Measurements from ENCODE around the gene JMJD1C. TPM values are rescaled to one million over a fixed set of nuclear protein-coding genes. Genes with fewer than 3 reads are reported as not detected.

The JMJD1C gene
- total RNA-seq, 1 experiment from 2014 or later, result 62.5 TPM

- no peak for DNase-seq (ENCODE audit: low read depth in 1 of 2, low spot score in 2 of 2)
- Histone ChIP-seq H3K27ac (no peak overlapping the region), H3K4me1 (replicated peaks) (0 out of 2 replicates have a peak, but pooled peaks cover 8% of the 10 kb centered on the region), H3K27me3 (replicated peaks) (no peaks in the 10 kb centered on the region), H3K9me3 (replicated peaks) (no peaks in the 10 kb centered on the region), H3K4me3 (no peak overlapping the region), H3K36me3 (no peaks in the 10 kb centered on the region; the same call in 1 of the 2 replicates)
These were observed 128.1 kb downstream of the JMJD1C start for GRCh38 chr10:63337455-63338251.

- H3K27ac ChIP-seq, result no peak overlapping the region
- no peaks in the 10 kb centered on the region for H3K27me3 ChIP-seq (replicated peaks)
- no peaks in the 10 kb centered on the region for H3K9me3 ChIP-seq (replicated peaks)
- H3K36me3 ChIP-seq, result no peaks in the 10 kb centered on the region
- H3K4me1 ChIP-seq (replicated peaks), result no peaks in the 10 kb centered on the region
- no peak for DNase-seq (ENCODE audit: low read depth in 1 of 2, low spot score in 2 of 2)
- H3K4me3 ChIP-seq, result no peak overlapping the region
These were observed 134.2 kb downstream of the JMJD1C start for GRCh38 chr10:63331586-63331985.

GRCh38 chr10:63324495-63324854, 141.3 kb downstream of the JMJD1C start:
- Histone ChIP-seq H3K27me3 (replicated peaks) (no peaks in the 10 kb centered on the region), H3K9me3 (replicated peaks) (no peaks in the 10 kb centered on the region), H3K4me3 (no peak overlapping the region), H3K4me1 (replicated peaks) (no peaks in the 10 kb centered on the region), H3K36me3 (peaks cover 8% of the 10 kb centered on the region; the same call in 1 of the 2 replicates), H3K27ac (no peak overlapping the region)
- no peak for DNase-seq (ENCODE audit: low read depth in 1 of 2, low spot score in 2 of 2)

GRCh38 chr10:63323701-63324494, 141.9 kb downstream of the JMJD1C start:
- no peaks in the 10 kb centered on the region for H3K4me1 ChIP-seq (replicated peaks)
- no peaks in the 10 kb centered on the region for H3K9me3 ChIP-seq (replicated peaks)
- H3K36me3 ChIP-seq, result peaks cover 8% of the 10 kb centered on the region; the same call in 1 of the 2 replicates
- DNase-seq (ENCODE audit: low read depth in 1 of 2, low spot score in 2 of 2), result no peak
- no peak overlapping the region for H3K4me3 ChIP-seq
- H3K27ac ChIP-seq, result no peak overlapping the region
- H3K27me3 ChIP-seq (replicated peaks), result no peaks in the 10 kb centered on the region

GRCh38 chr10:63320683-63321082, 145.1 kb downstream of the JMJD1C start:
- DNase-seq (ENCODE audit: low read depth in 1 of 2, low spot score in 2 of 2), result no peak
- no peaks in the 10 kb centered on the region for H3K27me3 ChIP-seq (replicated peaks)
- no peak overlapping the region for H3K27ac ChIP-seq
- no peaks in the 10 kb centered on the region for H3K4me1 ChIP-seq (replicated peaks)
- H3K36me3 ChIP-seq, result peaks cover 8% of the 10 kb centered on the region; the same call in 1 of the 2 replicates
- H3K4me3 ChIP-seq, result no peak overlapping the region
- no peaks in the 10 kb centered on the region for H3K9me3 ChIP-seq (replicated peaks)

GRCh38 chr10:63319231-63319630, 146.5 kb downstream of the JMJD1C start:
- Histone ChIP-seq H3K27ac (no peak overlapping the region), H3K4me1 (replicated peaks) (no peaks in the 10 kb centered on the region), H3K9me3 (replicated peaks) (no peaks in the 10 kb centered on the region), H3K27me3 (replicated peaks) (no peaks in the 10 kb centered on the region), H3K36me3 (peaks cover 8% of the 10 kb centered on the region; the same call in 1 of the 2 replicates), H3K4me3 (no peak overlapping the region)
- no peak for DNase-seq (ENCODE audit: low read depth in 1 of 2, low spot score in 2 of 2)

- Histone ChIP-seq H3K27me3 (replicated peaks) (no peaks in the 10 kb centered on the region), H3K4me3 (no peak overlapping the region), H3K9me3 (replicated peaks) (no peaks in the 10 kb centered on the region), H3K4me1 (replicated peaks) (no peaks in the 10 kb centered on the region), H3K36me3 (peaks cover 11% of the 10 kb centered on the region; the same call in 1 of the 2 replicates), H3K27ac (no peak overlapping the region)
- no peak for DNase-seq (ENCODE audit: low read depth in 1 of 2, low spot score in 2 of 2)
These were observed 147.3 kb downstream of the JMJD1C start for GRCh38 chr10:63318491-63318890.

GRCh38 chr10:63314020-63314419, 151.8 kb downstream of the JMJD1C start:
- no peak for DNase-seq (ENCODE audit: low read depth in 1 of 2, low spot score in 2 of 2)
- no peak overlapping the region for H3K4me3 ChIP-seq
- H3K36me3 ChIP-seq, result 0 out of 2 replicates have a peak, but pooled peaks cover 3% of the 10 kb centered on the region
- no peak overlapping the region for H3K27ac ChIP-seq
- H3K4me1 ChIP-seq (replicated peaks), result no peaks in the 10 kb centered on the region
- no peaks in the 10 kb centered on the region for H3K9me3 ChIP-seq (replicated peaks)
- H3K27me3 ChIP-seq (replicated peaks), result no peaks in the 10 kb centered on the region

- Histone ChIP-seq H3K4me1 (replicated peaks) (no peaks in the 10 kb centered on the region), H3K27ac (no peak overlapping the region), H3K9me3 (replicated peaks) (no peaks in the 10 kb centered on the region), H3K36me3 (0 out of 2 replicates have a peak, but pooled peaks cover 3% of the 10 kb centered on the region), H3K4me3 (no peak overlapping the region), H3K27me3 (replicated peaks) (no peaks in the 10 kb centered on the region)
- no peak for DNase-seq (ENCODE audit: low read depth in 1 of 2, low spot score in 2 of 2)
These were observed 152.6 kb downstream of the JMJD1C start for GRCh38 chr10:63313066-63313717.

- no peaks in the 10 kb centered on the region for H3K36me3 ChIP-seq
- H3K4me3 ChIP-seq, result no peak overlapping the region
- no peaks in the 10 kb centered on the region for H3K4me1 ChIP-seq (replicated peaks)
- H3K27ac ChIP-seq, result no peak overlapping the region
- H3K27me3 ChIP-seq (replicated peaks), result no peaks in the 10 kb centered on the region
- DNase-seq (ENCODE audit: low read depth in 1 of 2, low spot score in 2 of 2), result no peak
- no peaks in the 10 kb centered on the region for H3K9me3 ChIP-seq (replicated peaks)
These were observed 157.1 kb downstream of the JMJD1C start for GRCh38 chr10:63308628-63309027.

- Histone ChIP-seq H3K27me3 (replicated peaks) (no peaks in the 10 kb centered on the region), H3K27ac (no peak overlapping the region), H3K9me3 (replicated peaks) (no peaks in the 10 kb centered on the region), H3K36me3 (no peaks in the 10 kb centered on the region), H3K4me3 (no peak overlapping the region), H3K4me1 (replicated peaks) (no peaks in the 10 kb centered on the region)
- no peak for DNase-seq (ENCODE audit: low read depth in 1 of 2, low spot score in 2 of 2)
These were observed 161.6 kb downstream of the JMJD1C start for GRCh38 chr10:63304146-63304545.

GRCh38 chr10:63300801-63301200, 165.0 kb downstream of the JMJD1C start:
- DNase-seq (ENCODE audit: low read depth in 1 of 2, low spot score in 2 of 2), result no peak
- no peaks in the 10 kb centered on the region for H3K36me3 ChIP-seq
- H3K9me3 ChIP-seq (replicated peaks), result no peaks in the 10 kb centered on the region
- H3K27me3 ChIP-seq (replicated peaks), result no peaks in the 10 kb centered on the region
- H3K27ac ChIP-seq, result no peak overlapping the region
- H3K4me3 ChIP-seq, result no peak overlapping the region
- no peaks in the 10 kb centered on the region for H3K4me1 ChIP-seq (replicated peaks)

GRCh38 chr10:63297941-63298340, 167.8 kb downstream of the JMJD1C start:
- no peak overlapping the region for H3K27ac ChIP-seq
- no peak for DNase-seq (ENCODE audit: low read depth in 1 of 2, low spot score in 2 of 2)
- no peaks in the 10 kb centered on the region for H3K4me1 ChIP-seq (replicated peaks)
- no peaks in the 10 kb centered on the region for H3K9me3 ChIP-seq (replicated peaks)
- H3K27me3 ChIP-seq (replicated peaks), result no peaks in the 10 kb centered on the region
- no peak overlapping the region for H3K4me3 ChIP-seq
- H3K36me3 ChIP-seq, result no peaks in the 10 kb centered on the region

- no peak overlapping the region for H3K4me3 ChIP-seq
- no peaks in the 10 kb centered on the region for H3K27me3 ChIP-seq (replicated peaks)
- H3K27ac ChIP-seq, result no peak overlapping the region
- no peaks in the 10 kb centered on the region for H3K9me3 ChIP-seq (replicated peaks)
- no peaks in the 10 kb centered on the region for H3K4me1 ChIP-seq (replicated peaks)
- DNase-seq (ENCODE audit: low read depth in 1 of 2, low spot score in 2 of 2), result no peak
- H3K36me3 ChIP-seq, result no peaks in the 10 kb centered on the region
These were observed 171.0 kb downstream of the JMJD1C start for GRCh38 chr10:63294781-63295180.

Measured in SJSA1 (cell line).